ENCODE measurements around the gene HSFX1.
"Not testable (repeated sequence)": the region's sequence is repeated elsewhere in the genome, so short reads cannot be mapped to it uniquely, and the experiment has no call there.

Gene HSFX1

GRCh38 chrX:149773768-149774167 lies at the start of gene HSFX1:
Gene HSFX1 (plus strand): TSS chrX:149774068. CDS start chrX:149774682, 614 bp downstream.
- H3K4me3 ChIP-seq; intact Hi-C loops (cut with DNase I; ENCODE audit: low total_unique reads); H3K36me3 ChIP-seq; H3K9me3 ChIP-seq; H3K27ac ChIP-seq; H3K4me1 ChIP-seq; DNase-seq; H3K27me3 ChIP-seq: not testable (repeated sequence)

GRCh38 chrX:149727308-149727707 lies 46.6 kb upstream of the HSFX1 start:
- intact Hi-C loops (cut with DNase I; ENCODE audit: low total_unique reads); DNase-seq; H3K4me3 ChIP-seq; H3K4me1 ChIP-seq; H3K9me3 ChIP-seq; H3K27ac ChIP-seq; H3K27me3 ChIP-seq; H3K36me3 ChIP-seq: not testable (repeated sequence)

- H3K36me3 ChIP-seq; intact Hi-C loops (cut with DNase I; ENCODE audit: low total_unique reads); DNase-seq: not testable (repeated sequence)
These were observed 31.6 kb upstream of the HSFX1 start for GRCh38 chrX:149742269-149742668.

GRCh38 chrX:149746390-149747007 lies 27.4 kb upstream of the HSFX1 start:
- H3K27me3 ChIP-seq; intact Hi-C loops (cut with DNase I; ENCODE audit: low total_unique reads); DNase-seq; H3K36me3 ChIP-seq; H3K9me3 ChIP-seq; H3K4me3 ChIP-seq; H3K4me1 ChIP-seq; H3K27ac ChIP-seq: not testable (repeated sequence)

More at GRCh38 chrX:149742269-149742668, 31.6 kb upstream of the HSFX1 start:
- H3K27ac ChIP-seq, H3K27me3 ChIP-seq, H3K9me3 ChIP-seq, H3K4me1 ChIP-seq, H3K4me3 ChIP-seq: not testable (repeated sequence)

GRCh38 chrX:149757206-149758067 lies 16.4 kb upstream of the HSFX1 start:
- Histone ChIP-seq H3K27me3 (no peaks in the 10 kb centered on the region), H3K4me1 (no peaks in the 10 kb centered on the region), H3K9me3 (no peaks in the 10 kb centered on the region), H3K27ac (no peak overlapping the region), H3K4me3 (no peak overlapping the region), H3K36me3 (no peaks in the 10 kb centered on the region)
- TF ChIP-seq CTCF (IDR thresholded peaks at IDR 0.05): no peak
- no peak for DNase-seq
- intact Hi-C loops (cut with DNase I; ENCODE audit: low total_unique reads): no loop called here

GRCh38 chrX:149758068-149758714 lies 15.7 kb upstream of the HSFX1 start:
- no peak overlapping the region for H3K27ac ChIP-seq
- intact Hi-C loops (cut with DNase I; ENCODE audit: low total_unique reads): no loop called here
- no peaks in the 10 kb centered on the region for H3K9me3 ChIP-seq
- no peaks in the 10 kb centered on the region for H3K4me1 ChIP-seq
- DNase-seq: no peak
- TF ChIP-seq CTCF (IDR thresholded peaks at IDR 0.05): no peak
- no peak overlapping the region for H3K4me3 ChIP-seq
- no peaks in the 10 kb centered on the region for H3K27me3 ChIP-seq
- no peaks in the 10 kb centered on the region for H3K36me3 ChIP-seq

GRCh38 chrX:149758715-149759078 lies 15.2 kb upstream of the HSFX1 start:
- H3K27me3 ChIP-seq; H3K27ac ChIP-seq; H3K36me3 ChIP-seq; H3K9me3 ChIP-seq; DNase-seq; intact Hi-C loops (cut with DNase I; ENCODE audit: low total_unique reads); H3K4me3 ChIP-seq; H3K4me1 ChIP-seq: not testable (repeated sequence)

GRCh38 chrX:149759824-149760223 lies 14.0 kb upstream of the HSFX1 start:
- no peak overlapping the region for H3K4me3 ChIP-seq
- intact Hi-C loops (cut with DNase I; ENCODE audit: low total_unique reads): no loop called here
- no peaks in the 10 kb centered on the region for H3K9me3 ChIP-seq
- DNase-seq: no peak
- H3K36me3 ChIP-seq: no peaks in the 10 kb centered on the region
- no peaks in the 10 kb centered on the region for H3K4me1 ChIP-seq
- no peak for TF ChIP-seq CTCF (IDR thresholded peaks at IDR 0.05)
- no peaks in the 10 kb centered on the region for H3K27me3 ChIP-seq
- H3K27ac ChIP-seq: no peak overlapping the region

All from tibial artery (tissue), 4 donors.